Ascending aorta (tissue), 2 donors: ENCODE data around the gene RAB7B. TPM values are rescaled to one million over a fixed set of nuclear protein-coding genes. Genes with fewer than 3 reads are reported as not detected.

Source experiments
- DNase-seq, 2 donors: peaks; one replicate each; pipeline ENCODE4 v3.0.0-alpha.2; 2019; ENCODE audit warnings: low spot score in 2 of 2
- H3K27ac ChIP-seq, 2 donors: fragments of 200-600 bp; sonication (generic); one replicate each; pipeline ENCODE4 v1.5.1; 2016 to 2017; ENCODE audit warnings: mild to moderate bottlenecking in 1 of 2
- H3K27me3 ChIP-seq: fragments of 200-600 bp; sonication (generic); one replicate; pipeline ENCODE4 v1.5.1; 2017
- H3K36me3 ChIP-seq, 2 donors: fragments of 200-600 bp; sonication (generic); one replicate each; pipeline ENCODE4 v1.5.1; 2016
- H3K4me1 ChIP-seq, 2 donors: fragments of 200-600 bp; sonication (generic); one replicate each; pipeline ENCODE4 v1.5.1; 2016 to 2017; ENCODE audit warnings: mild to moderate bottlenecking in 1 of 2
- H3K4me3 ChIP-seq, 2 donors: fragments of 200-600 bp; sonication (generic); one replicate each; pipeline ENCODE4 v1.5.1; 2016 to 2017; ENCODE audit warnings: mild to moderate bottlenecking in 1 of 2
- H3K9me3 ChIP-seq, 2 donors: fragments of 200-600 bp; sonication (generic); one replicate each; pipeline ENCODE4 v1.5.1; 2016
- CTCF ChIP-seq, 3 experiments: fragments of 200-600 bp in 2 of 3; fragments of 450-650 bp in 1 of 3; sonication (generic) in 2 of 3; IDR thresholded peaks; one replicate each; pipeline ENCODE4 v1.5.1; 2016 to 2019; ENCODE audit warnings: antibody characterized with exemption in 3 of 3, mild to moderate bottlenecking in 1 of 3, moderate library complexity in 1 of 3
- intact Hi-C: fragments of 100-400 bp; cut with DNase I; formaldehyde crosslinking; loops from one replicate; pipeline ENCODE4 v1.15.1; 2023
- total RNA-seq: library from RNA; depleted of rRNA; stranded (reverse); fragments of >200 nt; gene quantifications from one replicate; pipeline ENCODE4 v1.1.0, GENCODE V29; 2016

RAB7B gene
- total RNA-seq, 1 donor from 2014 or later = not detected

DNA sequence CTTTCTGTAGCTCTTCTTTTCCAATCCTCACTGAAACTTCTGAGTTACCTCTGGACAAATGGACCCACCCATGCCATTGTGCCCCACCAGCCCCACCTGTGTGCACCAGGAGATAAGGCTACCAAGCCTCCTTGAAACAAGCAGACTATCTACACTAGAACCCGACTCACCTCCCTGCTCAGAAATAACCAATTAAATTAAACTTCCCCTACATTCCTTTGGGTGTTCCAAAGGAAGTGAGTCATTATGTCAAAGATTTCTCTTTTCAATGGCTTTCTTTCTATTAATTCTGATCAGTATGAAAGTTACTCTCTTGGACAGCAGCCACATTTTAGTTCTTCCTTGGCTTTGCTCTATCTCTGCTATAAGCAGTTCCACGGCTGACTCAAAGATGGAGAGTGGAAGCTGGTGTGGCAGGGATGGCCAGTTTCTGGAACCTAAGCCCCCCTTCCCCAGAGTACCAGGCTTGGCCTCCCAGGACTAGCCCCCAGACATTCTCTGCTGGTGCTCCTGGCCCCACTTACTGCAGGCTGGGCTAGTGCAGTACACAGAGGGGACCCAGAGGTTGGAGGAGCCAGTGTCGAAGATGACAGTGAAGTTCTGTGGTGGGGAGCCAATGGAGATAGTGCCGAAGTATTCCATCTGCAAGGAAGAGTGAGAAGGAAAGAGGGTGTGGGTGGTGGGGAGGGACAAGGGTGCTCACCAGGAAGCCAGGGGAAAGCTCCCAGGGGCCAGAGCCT is 18.6 kb upstream of the RAB7B start:
- Histone ChIP-seq H3K9me3 (peaks cover 0 to 6% of the 10 kb centered on the region in 2 donors), H3K27ac (no peak overlapping the region), H3K4me3 (no peak overlapping the region), H3K4me1 (no peaks in the 10 kb centered on the region), H3K27me3 (no peaks in the 10 kb centered on the region), H3K36me3 (no peaks in the 10 kb centered on the region)
- no peak for DNase-seq
- intact Hi-C loops = no loop called here
- TF ChIP-seq CTCF (IDR thresholded peaks at IDR 0.05) = no peak

DNA sequence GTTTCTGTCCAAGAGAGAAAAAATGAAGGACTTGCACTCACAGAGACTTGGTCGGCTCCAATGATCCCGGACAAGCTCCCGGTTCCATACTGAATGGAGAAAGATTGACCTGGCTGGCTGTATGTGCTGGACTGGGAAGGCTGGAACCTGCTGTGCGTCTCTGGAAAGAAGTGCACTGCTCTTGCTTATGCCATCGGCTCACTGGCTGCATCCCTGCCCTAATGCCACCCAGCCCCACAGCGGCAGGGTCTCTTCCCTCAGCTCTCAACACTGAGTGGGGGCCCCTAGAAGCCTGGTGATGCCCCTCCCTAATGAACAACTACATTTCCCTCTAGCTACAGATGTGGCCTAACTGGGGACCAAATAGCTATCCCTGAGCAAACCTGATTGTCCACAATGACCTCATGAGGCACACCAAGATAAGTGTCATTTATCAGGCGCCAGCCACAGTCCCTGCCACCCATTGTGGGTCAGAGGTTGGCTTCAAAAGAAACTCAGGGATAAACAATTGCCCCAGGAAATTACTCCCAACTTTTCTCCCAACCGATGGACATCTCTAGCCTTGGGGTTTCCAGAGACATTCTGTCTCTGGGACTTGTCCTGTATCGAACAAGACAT is 17.9 kb upstream of the RAB7B start:
- H3K27me3 ChIP-seq = no peaks in the 10 kb centered on the region
- intact Hi-C loops = no loop called here

GRCh38 chr1:206020393-206021007 is 17.3 kb upstream of the RAB7B start:
- Histone ChIP-seq H3K36me3 (no peaks in the 10 kb centered on the region), H3K27me3 (no peaks in the 10 kb centered on the region), H3K9me3 (peaks cover 0 to 6% of the 10 kb centered on the region in 2 donors), H3K27ac (no peak overlapping the region), H3K4me3 (no peak overlapping the region), H3K4me1 (no peaks in the 10 kb centered on the region)
- intact Hi-C loops = no loop called here
- no peak for DNase-seq
- TF ChIP-seq CTCF (IDR thresholded peaks at IDR 0.05) = no peak

More for the DNA sequence above, 17.9 kb upstream of the RAB7B start:
- H3K9me3 ChIP-seq = peaks cover 0 to 6% of the 10 kb centered on the region in 2 donors
- H3K4me1 ChIP-seq = no peaks in the 10 kb centered on the region
- no peak overlapping the region for H3K27ac ChIP-seq
- DNase-seq = no peak
- H3K4me3 ChIP-seq = no peak overlapping the region
- no peak for TF ChIP-seq CTCF (IDR thresholded peaks at IDR 0.05)
- H3K36me3 ChIP-seq = no peaks in the 10 kb centered on the region

GRCh38 chr1:206015071-206015470 is 11.9 kb upstream of the RAB7B start:
- DNase-seq = no peak
- H3K27ac ChIP-seq = no peak overlapping the region
- peaks cover 0 to 6% of the 10 kb centered on the region in 2 donors for H3K9me3 ChIP-seq
- H3K27me3 ChIP-seq = no peaks in the 10 kb centered on the region
- intact Hi-C loops = no loop called here
- no peak for TF ChIP-seq CTCF (IDR thresholded peaks at IDR 0.05)
- no peaks in the 10 kb centered on the region for H3K4me1 ChIP-seq
- no peak overlapping the region for H3K4me3 ChIP-seq
- H3K36me3 ChIP-seq = no peaks in the 10 kb centered on the region

GRCh38 chr1:206014601-206015000 is 11.4 kb upstream of the RAB7B start:
- intact Hi-C loops = no loop called here
- H3K27ac ChIP-seq = no peak overlapping the region
- no peaks in the 10 kb centered on the region for H3K4me1 ChIP-seq
- peaks cover 0 to 6% of the 10 kb centered on the region in 2 donors for H3K9me3 ChIP-seq
- H3K36me3 ChIP-seq = no peaks in the 10 kb centered on the region
- H3K4me3 ChIP-seq = no peak overlapping the region
- H3K27me3 ChIP-seq = no peaks in the 10 kb centered on the region
- no peak for DNase-seq
- no peak for TF ChIP-seq CTCF (IDR thresholded peaks at IDR 0.05)
